HUDEP-2 (cell line): Measurements from ENCODE around the gene ATG4B.
A peak's percentile ranks its signal among the peaks of the same experiment; 100 is the strongest.

Experiments used
- DNase-seq, 76 experiments: peaks; one replicate each; lab custom pipeline; 2025; ENCODE audit not compliant: unreplicated experiment in 76 of 76; lab: John Stamatoyannopoulos, UW

Gene ATG4B

DNA sequence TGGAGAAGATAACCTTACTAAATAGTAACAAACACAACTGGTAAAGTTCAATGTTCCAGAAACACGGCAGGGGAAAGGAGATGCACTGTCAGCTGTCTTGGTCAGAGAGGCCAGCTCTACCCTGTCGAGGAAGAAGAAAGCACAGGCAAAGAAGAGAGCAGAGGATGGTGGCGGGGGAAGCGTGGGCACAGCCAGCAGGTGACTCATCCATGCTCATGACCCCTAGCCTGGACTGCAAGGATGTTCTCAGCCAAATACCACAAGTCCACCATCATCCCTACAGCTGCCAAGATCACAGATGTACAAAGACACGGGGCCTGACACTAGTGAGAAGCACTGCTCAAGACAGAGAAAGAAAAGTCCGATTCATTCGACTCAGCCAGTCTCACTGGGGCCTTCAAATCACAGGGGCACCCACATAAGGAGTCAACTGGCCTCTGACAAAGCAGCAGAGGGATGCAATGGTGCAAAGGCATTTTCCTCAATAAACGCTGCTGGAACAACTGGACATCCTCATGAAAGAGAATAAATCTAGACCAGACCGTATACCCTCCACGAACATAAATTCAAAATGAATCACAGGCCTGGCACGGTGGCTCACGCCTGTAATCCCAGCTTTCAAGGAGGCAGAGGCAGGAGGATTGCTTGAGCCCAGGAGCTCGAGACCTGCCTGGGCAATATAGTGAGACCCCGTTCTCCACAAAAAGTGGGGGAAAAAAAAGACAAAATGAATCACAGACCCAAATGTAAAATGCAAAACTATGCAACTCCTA lies 43.5 kb downstream of the ATG4B start:
- DNase-seq = peak in 2 of 76 experiments; percentile 5 to 10

DNA sequence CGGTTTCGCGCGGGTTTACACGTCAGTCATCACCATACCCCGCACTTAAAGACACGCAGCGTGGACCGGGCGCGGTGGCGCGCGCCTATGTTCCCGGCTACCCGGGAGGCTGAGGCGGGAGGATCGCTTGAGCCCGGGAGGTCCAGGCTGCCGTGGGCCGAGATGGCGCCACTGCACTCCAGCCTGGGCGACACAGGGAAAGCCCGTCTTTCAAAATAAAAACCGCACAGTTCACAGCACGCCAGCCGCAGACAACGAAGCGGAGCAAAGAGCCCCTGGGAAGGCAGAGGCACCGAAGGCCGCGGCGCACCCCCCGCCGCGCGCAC lies 48.8 kb downstream of the ATG4B start:
- peak in 3 of 76 experiments; percentile 24 to 56 (median 54) for DNase-seq

DNA sequence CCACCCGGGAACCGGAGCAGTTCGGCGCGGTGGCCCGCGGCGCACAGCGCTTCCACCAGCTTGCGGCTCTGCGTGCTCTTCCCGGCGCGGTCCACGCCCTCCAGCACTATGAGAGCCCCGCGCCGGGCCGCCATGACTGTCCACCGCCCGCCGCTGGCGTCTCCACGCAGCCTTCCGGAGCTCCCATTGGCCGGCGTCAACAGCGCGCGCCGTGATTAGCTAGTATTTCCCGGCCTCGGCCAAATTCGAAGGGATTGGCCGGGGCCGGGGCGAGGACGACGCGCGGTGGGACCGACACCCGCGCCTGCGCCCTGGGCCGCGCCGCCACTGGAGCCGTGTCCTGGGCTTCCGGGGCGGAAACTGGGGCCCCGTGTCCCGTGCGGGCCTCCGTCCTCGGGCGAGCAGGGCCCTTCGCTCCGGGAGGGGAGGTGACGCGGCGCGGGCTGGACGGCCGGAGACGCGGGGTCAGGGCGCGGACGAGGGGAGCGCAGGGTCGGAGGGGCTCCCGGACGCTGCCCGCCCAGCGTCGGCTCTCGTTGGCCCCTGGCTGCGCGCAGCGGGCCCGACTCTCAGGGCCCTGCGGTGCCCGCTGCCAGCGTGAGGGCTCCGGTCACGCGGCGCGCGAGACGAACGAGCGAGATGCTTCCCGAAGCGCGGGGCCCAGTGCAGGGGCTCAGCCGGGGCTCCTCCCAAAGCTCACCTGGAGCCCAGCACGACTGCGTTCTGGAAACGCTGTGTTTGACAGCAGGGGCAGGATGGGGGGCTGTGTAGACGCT lies 49.3 kb downstream of the ATG4B start, which contains the start of gene DTYMK:
DTYMK (minus strand) TSS at position 166 of the 776 bp plus-strand sequence; CDS start at position 134, 32 bp downstream.
- DNase-seq = peak; percentile 13 to 95 (median 90)

DNA sequence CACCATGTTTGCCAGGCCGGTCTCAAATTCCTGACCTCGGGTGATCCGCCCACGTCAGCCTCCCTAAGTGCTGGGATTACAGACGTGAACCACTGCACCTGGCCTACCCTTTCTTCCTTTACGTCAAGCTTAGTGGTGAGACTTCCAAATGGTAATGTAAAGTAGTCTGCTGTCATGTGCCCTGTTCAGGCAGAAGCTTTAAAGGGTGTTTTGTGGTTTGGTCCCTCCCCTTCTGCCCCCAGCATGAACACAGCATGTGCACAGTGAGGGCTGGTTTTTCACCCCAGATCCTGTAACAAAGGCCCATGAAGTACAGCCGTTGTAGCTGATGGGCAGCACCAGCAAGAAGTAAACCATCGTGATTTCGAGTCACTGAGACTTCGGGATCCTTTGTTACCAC lies 51.8 kb downstream of the ATG4B start:
- no peak for DNase-seq

DNA sequence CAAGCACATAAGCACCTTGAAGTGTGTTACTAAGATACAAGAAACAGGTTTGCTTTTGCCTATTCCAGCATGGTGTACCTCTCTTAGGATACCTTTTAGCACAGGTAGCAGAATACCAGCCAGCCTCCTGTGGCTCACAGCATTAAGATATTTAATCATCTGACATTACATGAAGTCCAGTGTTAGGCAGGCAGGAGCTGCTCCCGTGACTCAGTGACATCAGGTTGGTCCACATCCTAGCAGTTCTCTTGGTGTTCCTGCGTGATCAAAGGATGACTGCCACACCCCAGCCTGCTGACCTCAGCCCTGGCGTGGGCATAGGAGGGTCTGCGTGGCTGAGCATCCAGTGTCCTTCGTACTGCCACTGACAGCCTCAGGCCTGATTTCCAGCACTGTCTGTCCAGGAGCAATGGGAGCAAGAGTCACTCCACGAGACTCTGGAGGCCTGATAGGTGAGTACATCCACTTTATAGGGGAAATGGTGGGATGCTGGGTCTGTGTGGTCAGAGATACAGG lies 52.8 kb downstream of the ATG4B start:
- no peak for DNase-seq

DNA sequence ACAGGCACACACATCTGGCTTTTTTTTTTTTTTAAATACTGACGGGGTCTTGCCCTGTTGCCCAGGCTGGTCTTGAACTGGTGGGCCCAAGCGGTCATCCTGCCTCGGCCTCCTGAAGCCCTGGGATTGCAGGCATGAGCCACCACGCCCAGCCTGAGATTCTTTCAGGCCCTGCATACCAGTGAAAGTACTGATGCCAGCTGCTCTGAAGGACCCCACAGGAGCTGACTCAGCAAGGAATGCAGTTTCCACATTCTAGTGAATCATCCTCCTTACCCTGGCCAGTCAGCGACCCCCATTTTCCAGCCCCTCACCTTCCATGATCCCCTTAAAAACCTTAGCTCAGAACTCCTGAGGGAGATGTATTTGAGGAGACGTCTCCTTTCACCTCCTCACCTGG lies 55.0 kb downstream of the ATG4B start:
- no peak for DNase-seq

DNA sequence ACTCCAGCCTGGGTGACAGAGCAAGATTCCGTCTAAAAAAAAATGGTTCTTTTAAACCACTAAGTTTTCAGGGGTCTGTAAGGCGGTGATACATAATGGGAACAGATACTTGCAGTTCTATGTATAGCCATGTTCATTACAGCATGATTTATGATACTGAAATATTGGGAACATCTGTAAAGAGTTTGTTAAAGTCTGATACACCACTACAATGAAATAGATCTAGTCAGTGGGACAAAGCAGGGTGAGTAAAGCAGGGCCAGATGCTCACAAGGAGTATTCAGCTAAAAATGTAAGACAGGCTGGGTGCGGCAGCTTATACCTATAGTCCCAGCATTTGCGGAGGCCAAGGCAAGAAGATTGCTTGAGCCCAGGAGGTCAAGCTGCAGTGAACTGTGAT lies 58.2 kb downstream of the ATG4B start:
- no peak for DNase-seq

DNA sequence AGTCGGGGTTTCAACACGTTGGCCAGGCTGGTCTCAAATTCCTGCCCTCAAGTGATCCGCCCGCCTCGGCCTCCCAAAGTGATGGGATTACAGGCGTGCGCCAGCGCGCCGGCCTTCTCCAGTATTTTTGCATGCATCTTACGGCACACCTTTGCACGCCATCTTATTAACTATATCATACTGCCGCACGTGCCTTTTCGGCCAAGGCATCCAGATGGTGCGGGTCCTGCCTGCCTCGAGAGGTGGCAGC lies 63.6 kb downstream of the ATG4B start:
- DNase-seq = peak in 1 of 76 experiments; percentile 82

DNA sequence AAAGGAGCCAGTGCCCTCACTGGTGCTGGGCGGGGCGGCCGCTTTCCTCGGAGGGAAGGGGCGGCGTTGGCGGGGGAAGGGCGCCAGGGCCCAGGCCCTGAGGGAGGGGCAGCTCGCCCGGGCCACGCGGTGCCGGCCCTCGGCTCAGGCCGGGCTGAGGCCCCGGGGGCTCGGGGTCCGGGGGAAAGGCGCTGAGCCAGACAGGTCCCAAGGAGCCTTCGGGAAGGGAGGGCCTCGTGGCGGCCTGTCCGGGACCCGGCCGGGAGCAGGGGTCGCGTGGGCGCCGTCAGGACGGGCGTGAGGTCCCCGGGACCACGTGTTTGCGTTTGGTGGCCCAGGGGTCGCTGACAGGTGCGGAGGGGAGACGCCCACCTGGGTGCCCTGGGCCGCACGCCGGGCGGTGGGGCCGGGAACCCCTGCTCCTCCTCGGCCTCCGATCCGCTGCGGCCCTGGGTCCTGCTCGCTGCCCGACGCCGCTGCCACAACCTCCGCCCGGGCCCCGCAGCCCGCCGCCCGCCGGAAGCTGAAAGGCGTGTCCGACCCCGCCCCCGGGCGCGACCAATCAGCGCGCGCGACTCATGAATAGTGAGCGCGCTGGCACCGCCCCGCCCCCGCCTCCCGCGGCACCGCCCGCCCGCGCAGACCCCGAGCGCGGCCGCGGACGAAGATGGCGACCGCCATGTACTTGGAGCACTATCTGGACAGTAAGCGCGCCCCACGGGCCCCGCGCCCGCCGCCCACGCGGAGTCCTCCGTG lies 64.1 kb downstream of the ATG4B start, which contains the start of gene ING5:
ING5 (plus strand) TSS at position 641 of the 756 bp plus-strand sequence; CDS start at position 668, 27 bp downstream.
- DNase-seq = peak in 75 of 76 experiments; percentile 26 to 96 (median 91)

DNA sequence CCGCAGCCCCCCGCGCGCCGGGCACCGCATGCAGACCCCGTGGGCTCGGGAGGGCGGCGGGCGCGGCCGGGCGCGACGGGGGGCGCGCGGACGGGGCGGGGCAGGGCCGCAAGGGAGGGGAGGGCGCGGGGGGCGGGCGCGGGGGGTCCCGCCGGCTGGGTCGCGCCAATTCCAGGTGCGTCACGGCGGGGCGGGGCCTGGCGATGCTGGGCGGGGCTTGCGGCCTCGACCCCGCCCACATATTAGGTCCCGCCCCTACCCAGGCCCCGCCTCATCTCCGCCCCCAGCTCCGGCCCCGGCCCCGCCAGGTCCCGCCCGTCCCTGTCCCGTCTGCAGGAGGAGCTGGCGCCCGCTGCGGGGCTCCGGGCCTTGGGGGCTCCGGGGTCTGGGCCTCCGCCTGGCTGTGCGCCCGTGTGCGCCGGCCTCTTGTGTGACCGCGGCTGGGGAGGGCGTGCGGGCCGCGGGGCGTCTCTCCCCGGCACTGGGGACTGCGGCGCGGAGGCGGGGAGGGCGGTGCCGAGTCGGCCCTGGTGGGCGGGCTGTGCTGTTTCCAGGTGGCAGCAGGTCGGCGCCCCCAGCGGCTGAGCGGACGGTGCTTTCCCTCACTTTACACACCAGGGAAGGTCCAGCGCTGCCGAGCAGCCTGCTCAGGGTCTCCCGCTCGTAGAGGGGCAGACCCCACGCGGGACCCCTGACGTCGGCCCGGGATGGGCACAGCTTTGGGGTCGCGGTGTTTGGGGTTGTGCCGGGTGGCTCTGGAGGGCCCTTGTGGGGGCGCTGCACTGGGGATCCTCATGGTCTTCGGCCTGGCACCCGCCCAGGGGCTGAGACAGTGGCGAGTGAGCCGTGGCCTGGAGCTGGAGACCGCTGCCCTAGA lies 64.9 kb downstream of the ATG4B start:
- peak in 73 of 76 experiments; percentile 8 to 93 (median 72) for DNase-seq

DNA sequence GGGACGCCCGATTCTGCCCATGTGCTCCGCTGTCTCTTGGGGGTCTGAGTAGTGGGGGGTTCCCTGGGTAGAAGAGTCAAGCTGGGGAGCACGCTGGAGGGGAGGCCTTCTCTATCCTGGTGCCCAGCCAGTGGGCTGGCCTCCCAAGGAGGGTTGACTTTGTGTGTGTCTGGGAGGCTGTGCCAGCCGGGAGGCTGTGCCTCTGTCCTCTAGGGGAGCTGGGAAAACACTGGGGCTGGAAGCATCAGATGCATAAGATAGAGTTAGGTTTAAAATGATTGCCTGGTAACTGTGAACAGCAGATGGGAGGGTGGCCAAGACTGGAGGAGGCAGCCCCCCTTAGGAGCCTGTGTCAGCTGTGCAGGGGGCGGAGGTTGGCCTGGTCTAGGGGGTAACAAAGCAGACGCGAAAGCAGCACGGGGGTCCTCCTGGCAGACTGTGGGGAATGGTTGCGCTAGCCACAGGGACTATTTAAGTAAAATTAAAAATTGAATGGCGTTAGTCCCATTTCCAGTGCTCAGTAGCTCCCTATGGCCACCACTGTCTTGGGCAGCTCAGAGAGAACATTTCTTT lies 65.6 kb downstream of the ATG4B start:
- DNase-seq = no peak

DNA sequence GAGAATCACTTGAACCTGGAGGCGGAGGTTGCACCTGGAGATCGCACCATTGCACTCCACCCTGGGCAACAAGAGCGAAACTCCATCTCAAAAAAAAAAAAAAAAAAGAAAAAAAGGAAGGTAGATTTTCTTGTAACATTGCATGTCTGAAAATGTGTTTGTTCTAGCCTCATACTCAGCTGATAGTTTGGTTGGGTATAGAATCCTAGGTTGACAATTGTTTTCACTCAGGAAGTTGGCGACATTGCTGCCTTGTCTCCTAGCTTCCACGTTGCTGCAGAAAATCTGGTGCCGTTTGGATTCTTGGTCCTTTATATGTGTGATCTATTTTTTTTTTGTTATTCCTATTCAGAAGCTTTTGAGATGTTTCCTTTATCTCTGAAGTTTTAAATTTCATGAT lies 69.0 kb downstream of the ATG4B start:
- DNase-seq = no peak

DNA sequence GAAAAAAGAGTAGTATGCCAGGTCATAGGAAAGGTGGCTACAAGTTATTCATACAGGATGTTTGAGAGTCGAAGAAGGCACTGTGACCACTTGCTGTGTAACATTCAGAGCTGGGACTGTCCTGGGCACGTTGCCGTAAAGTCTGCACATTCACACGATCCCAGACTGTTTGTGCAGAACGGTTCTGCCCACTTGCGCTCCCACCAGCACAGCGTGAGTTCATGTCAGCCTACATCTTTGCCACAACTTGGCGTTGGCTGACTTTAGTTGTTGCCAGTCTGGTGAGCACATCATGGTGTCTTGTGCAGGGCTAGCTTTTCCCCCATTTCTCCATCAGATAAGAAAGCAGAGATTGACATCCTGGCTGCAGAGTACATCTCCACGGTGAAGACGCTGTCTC lies 71.4 kb downstream of the ATG4B start:
- DNase-seq = no peak

DNA sequence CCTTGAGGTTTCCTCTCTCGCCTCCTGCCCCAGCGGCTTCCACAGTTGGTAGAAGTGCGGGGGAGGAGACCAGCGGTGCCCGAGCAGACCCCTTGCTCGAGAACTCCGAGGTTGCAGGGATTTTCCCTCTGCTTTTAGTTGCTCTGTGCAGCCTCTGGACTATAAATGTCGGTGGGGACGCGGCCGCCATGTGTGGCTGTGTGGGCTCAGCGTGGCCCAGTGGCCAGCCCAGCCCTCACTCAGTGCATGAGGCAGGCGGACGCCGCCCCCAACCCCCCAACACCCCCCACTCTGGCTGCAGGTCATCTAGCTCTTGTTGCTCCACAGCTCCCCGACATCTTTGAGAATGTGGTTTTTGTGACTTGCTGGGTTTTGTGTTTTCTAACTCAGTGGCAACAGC lies 81.6 kb downstream of the ATG4B start:
- no peak for DNase-seq

DNA sequence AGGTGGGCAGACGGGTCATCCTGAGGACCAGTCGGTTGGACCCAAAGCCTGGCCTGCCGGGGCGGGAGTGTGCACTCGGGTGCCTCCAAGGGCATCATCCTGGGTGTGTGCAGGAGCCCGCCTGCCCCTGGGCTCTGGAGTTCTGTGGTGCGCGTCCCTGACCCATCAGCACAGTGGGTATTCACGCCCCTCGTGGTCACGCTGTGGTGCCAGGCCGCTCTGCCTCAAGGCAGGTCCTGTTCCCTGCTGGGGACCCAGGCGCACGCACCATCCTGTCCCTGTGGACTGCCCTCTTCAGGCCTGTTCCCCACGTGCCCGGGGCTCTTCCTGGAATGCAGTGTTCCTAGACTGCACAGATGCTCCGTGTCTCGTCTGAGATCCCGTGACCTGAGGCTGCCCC lies 82.6 kb downstream of the ATG4B start:
- DNase-seq = no peak

DNA sequence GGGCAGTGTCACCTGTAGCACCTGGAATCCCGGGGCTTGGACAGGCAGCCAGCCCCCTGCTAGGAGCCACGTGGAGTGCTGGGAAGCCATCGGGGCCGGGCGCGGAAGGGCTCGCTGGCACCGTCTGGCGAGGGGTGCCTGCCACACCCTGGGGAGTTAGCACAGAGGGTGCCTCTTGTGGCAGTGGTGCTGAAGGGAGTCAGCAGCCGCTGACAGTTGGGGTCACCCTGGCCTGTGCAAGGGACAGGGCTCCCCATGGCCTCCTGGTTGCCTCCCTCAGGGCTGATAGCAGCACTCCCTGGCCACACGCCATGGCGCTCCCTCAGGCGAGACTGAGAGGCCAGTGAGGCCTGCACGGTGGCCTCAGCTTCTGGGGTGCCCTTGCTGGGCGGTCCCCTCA lies 83.1 kb downstream of the ATG4B start:
- DNase-seq = no peak

DNA sequence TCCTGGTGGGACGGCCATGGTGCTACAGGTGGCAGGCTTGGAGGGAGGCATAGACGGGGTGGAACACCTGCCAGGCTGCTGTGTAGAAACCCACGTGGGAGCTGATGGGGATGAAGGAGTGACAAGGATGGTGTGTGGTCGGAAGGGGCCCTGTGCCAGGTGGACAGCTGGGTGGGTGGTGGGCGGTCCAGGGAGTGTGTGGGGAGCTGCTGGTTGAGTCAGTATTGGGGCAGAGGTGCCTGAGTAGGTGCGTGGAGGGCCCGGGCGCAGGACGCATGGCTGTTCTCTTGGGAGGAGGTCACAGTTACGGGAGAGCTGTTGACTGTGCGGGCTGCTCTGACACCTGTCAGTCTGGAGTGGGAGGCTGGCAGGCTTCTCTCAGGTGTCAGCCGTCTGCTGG lies 84.4 kb downstream of the ATG4B start:
- DNase-seq = no peak

DNA sequence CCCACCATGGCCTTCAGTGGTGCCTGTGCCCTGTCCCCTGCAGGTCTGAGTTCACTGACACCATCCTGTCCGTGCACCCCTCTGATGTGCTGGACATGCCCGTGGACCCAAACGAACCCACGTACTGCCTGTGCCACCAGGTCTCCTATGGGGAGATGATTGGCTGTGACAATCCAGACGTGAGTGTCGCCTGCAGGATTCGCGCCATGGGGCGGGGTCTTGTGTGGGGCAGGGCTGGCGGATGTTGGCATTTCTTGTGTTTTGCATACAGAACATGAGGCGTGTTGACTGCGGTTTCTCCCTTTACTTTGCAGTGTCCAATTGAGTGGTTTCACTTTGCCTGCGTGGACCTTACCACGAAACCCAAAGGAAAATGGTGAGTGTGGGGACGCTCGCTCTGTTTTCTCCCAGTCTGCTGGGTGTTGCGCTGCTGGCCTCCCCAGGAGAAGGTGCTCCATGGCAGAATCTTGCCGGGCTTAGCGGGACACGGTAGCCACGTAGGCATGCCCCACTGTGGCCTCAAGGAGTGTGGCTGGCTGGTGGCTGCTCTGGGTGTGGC lies 85.5 kb downstream of the ATG4B start:
- DNase-seq = no peak
